Adrenal gland (tissue), 12 donors: ENCODE results near the gene SERGEF. TPM values are rescaled to one million over a fixed set of nuclear protein-coding genes. Genes with fewer than 3 reads are reported as not detected.

Experiments
- DNase-seq, 7 donors: peaks; one replicate each; pipeline ENCODE4 v3.0.0-alpha.2; 2019 to 2020
- H3K27ac ChIP-seq, 5 donors: fragments of 200-600 bp; sonication (generic) in 4 of 5; 1 replicate in 3 of 5; 2 replicates in 2 of 5; pipeline versions ENCODE4 v1.5.1 to v1.8.0; 2016 to 2020; ENCODE audit warnings: mild to moderate bottlenecking in 1 of 5
- H3K27me3 ChIP-seq: fragments of 200-600 bp; 2 replicates; pipeline ENCODE4 v1.8.0; 2021
- H3K36me3 ChIP-seq, 2 donors: fragments of 200-600 bp; replicated peaks in 1 of 2; 1 replicate in 1 of 2; 2 replicates in 1 of 2; pipeline versions ENCODE4 v1.5.1 to v1.8.0; 2018 to 2022
- H3K4me1 ChIP-seq, 2 donors: fragments of 200-600 bp; replicated peaks in 1 of 2; 1 replicate in 1 of 2; 2 replicates in 1 of 2; pipeline versions ENCODE4 v1.5.1 to v1.8.0; 2018 to 2021
- H3K4me3 ChIP-seq, 4 donors: fragments of 200-600 bp; sonication (generic) in 3 of 4; one replicate each; pipeline ENCODE4 v1.5.1; 2016 to 2018
- H3K9me3 ChIP-seq, 3 donors: fragments of 200-600 bp; sonication (generic) in 1 of 3; replicated peaks in 1 of 3; 1 replicate in 2 of 3; 2 replicates in 1 of 3; pipeline versions ENCODE4 v1.5.1 to v1.8.0; 2016 to 2021
- CTCF ChIP-seq, 6 experiments: fragments of 450-650 bp in 4 of 6; fragments of 200-600 bp in 2 of 6; sonication (generic) in 1 of 6; IDR thresholded peaks; 1 replicate in 5 of 6; 2 replicates in 1 of 6; pipeline versions ENCODE4 v1.5.1 to v1.8.0; 2016 to 2021; ENCODE audit warnings: antibody characterized with exemption in 6 of 6, mild to moderate bottlenecking in 2 of 6, moderate library complexity in 1 of 6
- POLR2A ChIP-seq, 2 donors: fragments of 450-650 bp; IDR thresholded peaks; one replicate each; pipeline ENCODE4 v1.6.1; 2017; ENCODE audit warnings: antibody characterized with exemption in 2 of 2, mild to moderate bottlenecking in 2 of 2, moderate library complexity in 1 of 2
- WGBS, 4 donors: extraction: QIAGEN DNeasy Blood & Tissue Kit in 2 of 4; methylation state at CpG; one replicate each; pipeline versions ENCODE4 v1.1.5 to v1.1.7; 2013 to 2017; 5-methylcytosine and 5-hydroxymethylcytosine counted together
- intact Hi-C, 2 donors: fragments of 100-400 bp; cut with DNase I; formaldehyde crosslinking; loops; one replicate each; pipeline versions ENCODE4 v1.14.1 to v1.15.0; 2022 to 2023
- polyA plus RNA-seq, 3 donors: library from polyadenylated mRNA; stranded (reverse); fragments of 200-250 nt in 2 of 3; fragments of 350-450 nt in 1 of 3; fragmentation: Illumina TruSeq in 1 of 3; extraction: RNeasy Lipid Tissue Mini Kit (QIAGEN cat#74804) in 1 of 3; gene quantifications; one replicate each; pipeline ENCODE4 v1.2.3, GENCODE V29; 2013 to 2014
- total RNA-seq, 9 donors: library from RNA; depleted of rRNA in 4 of 9; stranded (reverse); fragments of >200 nt in 4 of 9; fragments of 120-200 nt in 1 of 9; fragmentation: NEBNext Ultra II Directional in 1 of 9; extraction: Animal tissue kit (Norgen Biotek cat#: 25700) in 1 of 9; gene quantifications; one replicate each; pipeline versions ENCODE4 v1.1.0 to v1.2.4, GENCODE V29; 2013 to 2023
- donor health status: healthy with polysubstance abuse.
- donor health status: Bipolar disorder and iron deficiency.
- donor health status: DM: yes; HTN: yes; CAD: no.
- donor health status: DM: no; HTN: no; CAD: no.
- donor health status: DM: no; HTN: no; CAD: no.
- donor health status: DM: yes; HTN: yes; CAD: no.

The SERGEF gene
- total and polyA plus RNA-seq, 12 donors = 21.7 to 216 (median 38.4) TPM

- DNase-seq = no peak
- WGBS, 4 donors = 44 to 95% (median 81%) methylated on average over 1 of the region's 1 CpG
- H3K4me3 ChIP-seq = no peak overlapping the region
- intact Hi-C loops = loop anchor here (2.0 to 10.0 kb wide), 5 partner anchors 212 to 374 kb away; partner anchors contain the start of gene KCNC1 (in 1 of the 2)
- TF ChIP-seq POLR2A (IDR thresholded peaks at IDR 0.05) (no peak), CTCF (IDR thresholded peaks at IDR 0.05) (no peak)
- H3K4me1 ChIP-seq = peaks cover 0 to 8% of the 10 kb centered on the region in 2 donors
- H3K27me3 ChIP-seq = no peaks in the 10 kb centered on the region
- H3K27ac ChIP-seq = no peak overlapping the region
- no peaks in the 10 kb centered on the region for H3K9me3 ChIP-seq
- H3K36me3 ChIP-seq = no peaks in the 10 kb centered on the region
Observed at GRCh38 chr11:17976651-17977050, 36.2 kb downstream of the SERGEF start.

GRCh38 chr11:17974246-17974645 is 38.6 kb downstream of the SERGEF start:
- H3K36me3 ChIP-seq = peaks cover 0 to 6% of the 10 kb centered on the region in 2 donors
- H3K27me3 ChIP-seq = no peaks in the 10 kb centered on the region
- intact Hi-C loops = loop anchor here (5.0 to 10.0 kb wide), 2 partner anchors 209 to 377 kb away; no protein-coding TSS in a partner anchor

DNA sequence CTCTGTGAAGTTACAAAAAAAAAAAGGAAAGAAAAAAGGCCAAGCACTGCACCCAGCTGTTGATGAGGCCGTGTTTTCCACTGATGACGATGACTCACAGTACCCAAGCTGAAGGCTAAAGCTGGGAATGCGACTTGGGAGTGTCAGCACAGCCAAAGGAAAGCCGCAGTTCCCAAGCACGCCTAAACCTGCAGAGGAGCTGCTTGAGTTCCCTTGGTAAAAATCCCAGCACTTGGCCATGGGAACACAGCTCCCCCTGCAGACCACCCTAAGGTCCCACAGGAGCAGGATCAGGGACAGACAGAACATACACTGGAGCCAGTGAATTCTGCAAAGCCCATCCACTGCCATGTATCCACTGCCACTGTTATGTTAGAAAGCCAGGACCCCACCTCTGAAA is 39.9 kb downstream of the SERGEF start:
- Histone ChIP-seq H3K36me3 (peaks cover 0 to 6% of the 10 kb centered on the region in 2 donors), H3K9me3 (no peaks in the 10 kb centered on the region)
- intact Hi-C loops = loop anchor here (5.0 to 10.0 kb wide), 2 partner anchors 208 to 376 kb away; no protein-coding TSS in a partner anchor

More at GRCh38 chr11:17974246-17974645, 38.6 kb downstream of the SERGEF start:
- Histone ChIP-seq H3K27ac (no peak overlapping the region), H3K4me1 (peaks cover 0 to 8% of the 10 kb centered on the region in 2 donors), H3K9me3 (no peaks in the 10 kb centered on the region), H3K4me3 (no peak overlapping the region)
- TF ChIP-seq CTCF (IDR thresholded peaks at IDR 0.05) = no peak
- no peak for DNase-seq

GRCh38 chr11:17968206-17968605 is 44.6 kb downstream of the SERGEF start:
- intact Hi-C loops = no loop called here
- TF ChIP-seq CTCF (IDR thresholded peaks at IDR 0.05) (no peak), POLR2A (IDR thresholded peaks at IDR 0.05) (no peak)
- Histone ChIP-seq H3K36me3 (peaks cover 0 to 6% of the 10 kb centered on the region in 2 donors), H3K9me3 (no peaks in the 10 kb centered on the region), H3K27me3 (no peaks in the 10 kb centered on the region), H3K4me3 (no peak overlapping the region), H3K4me1 (peaks cover 0 to 7% of the 10 kb centered on the region in 2 donors), H3K27ac (no peak overlapping the region)
- no peak for DNase-seq
- 100% methylated on average over 1 of the region's 1 CpG for WGBS, 4 donors

More for the DNA sequence above, 39.9 kb downstream of the SERGEF start:
- peak; percentile 61 to 86 (median 73) for DNase-seq
- Histone ChIP-seq H3K27me3 (no peaks in the 10 kb centered on the region), H3K4me3 (no peak overlapping the region), H3K27ac (no peak overlapping the region), H3K4me1 (peaks cover 0 to 8% of the 10 kb centered on the region in 2 donors)
- 23 to 29% (median 24%) methylated on average over 5 of the region's 5 CpGs for WGBS, 4 donors
- no peak for TF ChIP-seq POLR2A (IDR thresholded peaks at IDR 0.05)
- TF ChIP-seq CTCF (IDR thresholded peaks at IDR 0.05) = peak in 5 of 6 experiments; percentile 44 to 69 (median 59)
